Nucleus accumbens (tissue), 56 donors: ENCODE results near the gene RAD52.
"Not testable (repeated sequence)": the region's sequence is repeated elsewhere in the genome, so short reads cannot be mapped to it uniquely, and the experiment has no call there.

Source experiments
- DNase-seq, 56 donors: peaks; one replicate each; lab custom pipeline; 2025; lab: John Stamatoyannopoulos, UW

The RAD52 gene

GRCh38 chr12:968545-968944, 19.1 kb upstream of the RAD52 start:
- no peak for DNase-seq

- DNase-seq = peak in 6 of 56 donors; percentile 12 to 37 (median 16)
Measured at GRCh38 chr12:967641-968040, 18.1 kb upstream of the RAD52 start.

GRCh38 chr12:966724-967123, 17.2 kb upstream of the RAD52 start:
- DNase-seq = no peak

GRCh38 chr12:958588-959123, 9.2 kb upstream of the RAD52 start:
- peak in 4 of 56 donors; percentile 2 to 13 (median 8) for DNase-seq

GRCh38 chr12:955939-956338, 6.4 kb upstream of the RAD52 start:
- DNase-seq = no peak

GRCh38 chr12:954741-955140, 5.2 kb upstream of the RAD52 start:
- no peak for DNase-seq

- DNase-seq = no peak
Measured at GRCh38 chr12:953776-954175, 4.3 kb upstream of the RAD52 start.

GRCh38 chr12:951176-951575, 1.7 kb upstream of the RAD52 start:
- no peak for DNase-seq

GRCh38 chr12:948238-948637, 1.3 kb downstream of the RAD52 start:
- no peak for DNase-seq

- no peak for DNase-seq
Measured at GRCh38 chr12:946631-947030, 2.9 kb downstream of the RAD52 start.

- DNase-seq = no peak
Measured at GRCh38 chr12:946212-946611, 3.3 kb downstream of the RAD52 start.

GRCh38 chr12:944211-944610, 5.3 kb downstream of the RAD52 start:
- no peak for DNase-seq

- no peak for DNase-seq
Measured at GRCh38 chr12:943051-943450, 6.4 kb downstream of the RAD52 start.

- no peak for DNase-seq
Measured at GRCh38 chr12:938810-939209, 10.7 kb downstream of the RAD52 start.

GRCh38 chr12:936377-937345, 12.8 kb downstream of the RAD52 start:
- no peak for DNase-seq

- not testable (repeated sequence) for DNase-seq
Measured at GRCh38 chr12:935891-936290, 13.6 kb downstream of the RAD52 start.

- DNase-seq = no peak
Measured at GRCh38 chr12:931591-931990, 17.9 kb downstream of the RAD52 start.

- DNase-seq = no peak
Measured at GRCh38 chr12:931060-931459, 18.4 kb downstream of the RAD52 start.

GRCh38 chr12:926641-927040, 22.9 kb downstream of the RAD52 start:
- no peak for DNase-seq

- no peak for DNase-seq
Measured at GRCh38 chr12:922285-922684, 27.2 kb downstream of the RAD52 start.

GRCh38 chr12:920676-921075, 28.8 kb downstream of the RAD52 start:
- no peak for DNase-seq
